GM12864 (cell line): Measurements from ENCODE around the gene BLOC1S6.
"Not testable (repeated sequence)": the region's sequence is repeated elsewhere in the genome, so short reads cannot be mapped to it uniquely, and the experiment has no call there.

ENCODE experiments used
- DNase-seq: peaks from one replicate; pipeline ENCODE4 v3.0.0-alpha.2; 2011; ENCODE audit warnings: low read depth
- H3K4me3 ChIP-seq: 2 replicates; pipeline ENCODE4 v1.5.1; 2011; ENCODE audit warnings: mild to moderate bottlenecking, low read depth, low read length, control low read depth
- TF ChIP-seq, protein P1 (sequence below): IDR thresholded peaks from 2 replicates; pipeline ENCODE4 v1.5.1; 2011; ENCODE audit warnings: low read depth, mild to moderate bottlenecking, moderate library complexity, low read length, control low read depth, inconsistent platforms; ENCODE audit errors: missing control alignments

BLOC1S6 gene

DNA sequence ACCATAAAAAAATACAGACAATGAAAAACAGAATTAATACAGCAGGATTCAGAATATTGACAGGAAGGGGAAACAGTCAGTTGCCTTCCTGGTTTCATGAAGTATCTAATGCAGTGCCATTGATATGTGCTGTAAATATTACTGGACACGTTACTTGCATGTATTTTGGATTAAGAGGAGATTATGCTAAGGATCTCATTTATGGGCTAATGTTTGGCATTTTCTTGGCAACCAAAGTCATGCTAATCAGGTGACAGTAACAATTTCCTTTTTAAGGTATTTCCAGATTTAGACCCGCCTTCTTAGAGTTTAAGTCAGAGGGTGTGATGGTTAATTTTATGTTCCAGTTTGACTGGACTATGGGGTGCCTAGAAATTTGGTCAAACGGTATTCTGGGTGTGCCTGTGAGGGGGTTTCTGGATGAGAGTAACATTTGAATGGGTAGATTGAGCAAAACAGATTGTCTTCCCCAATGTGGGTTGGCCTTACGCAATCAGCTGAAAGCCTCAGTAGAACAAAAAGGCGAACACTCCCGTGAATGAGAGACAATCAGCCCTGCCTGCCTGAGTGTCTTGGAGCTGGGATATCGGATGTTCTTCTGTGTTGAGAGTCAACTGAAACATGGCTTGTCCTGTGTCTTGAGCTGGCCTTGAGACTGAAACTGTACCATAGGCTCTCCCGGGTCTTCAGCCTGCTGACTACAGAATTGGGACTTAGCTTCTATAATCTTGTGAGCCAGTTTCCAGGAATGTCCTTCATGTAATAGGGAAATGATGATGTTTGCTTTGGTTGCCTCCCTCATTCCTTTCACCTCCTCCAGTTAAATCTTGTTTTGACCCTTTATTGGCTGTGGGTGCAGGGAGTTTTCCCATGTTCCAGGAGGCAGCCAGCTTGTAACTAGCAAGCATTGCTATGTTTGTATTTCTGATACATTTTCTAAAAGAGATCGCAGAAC lies 58.1 kb downstream of the BLOC1S6 start:
- no peak for DNase-seq
- H3K4me3 ChIP-seq = no peak overlapping the region
- TF ChIP-seq, protein P1, sequence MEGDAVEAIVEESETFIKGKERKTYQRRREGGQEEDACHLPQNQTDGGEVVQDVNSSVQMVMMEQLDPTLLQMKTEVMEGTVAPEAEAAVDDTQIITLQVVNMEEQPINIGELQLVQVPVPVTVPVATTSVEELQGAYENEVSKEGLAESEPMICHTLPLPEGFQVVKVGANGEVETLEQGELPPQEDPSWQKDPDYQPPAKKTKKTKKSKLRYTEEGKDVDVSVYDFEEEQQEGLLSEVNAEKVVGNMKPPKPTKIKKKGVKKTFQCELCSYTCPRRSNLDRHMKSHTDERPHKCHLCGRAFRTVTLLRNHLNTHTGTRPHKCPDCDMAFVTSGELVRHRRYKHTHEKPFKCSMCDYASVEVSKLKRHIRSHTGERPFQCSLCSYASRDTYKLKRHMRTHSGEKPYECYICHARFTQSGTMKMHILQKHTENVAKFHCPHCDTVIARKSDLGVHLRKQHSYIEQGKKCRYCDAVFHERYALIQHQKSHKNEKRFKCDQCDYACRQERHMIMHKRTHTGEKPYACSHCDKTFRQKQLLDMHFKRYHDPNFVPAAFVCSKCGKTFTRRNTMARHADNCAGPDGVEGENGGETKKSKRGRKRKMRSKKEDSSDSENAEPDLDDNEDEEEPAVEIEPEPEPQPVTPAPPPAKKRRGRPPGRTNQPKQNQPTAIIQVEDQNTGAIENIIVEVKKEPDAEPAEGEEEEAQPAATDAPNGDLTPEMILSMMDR = no peak

DNA sequence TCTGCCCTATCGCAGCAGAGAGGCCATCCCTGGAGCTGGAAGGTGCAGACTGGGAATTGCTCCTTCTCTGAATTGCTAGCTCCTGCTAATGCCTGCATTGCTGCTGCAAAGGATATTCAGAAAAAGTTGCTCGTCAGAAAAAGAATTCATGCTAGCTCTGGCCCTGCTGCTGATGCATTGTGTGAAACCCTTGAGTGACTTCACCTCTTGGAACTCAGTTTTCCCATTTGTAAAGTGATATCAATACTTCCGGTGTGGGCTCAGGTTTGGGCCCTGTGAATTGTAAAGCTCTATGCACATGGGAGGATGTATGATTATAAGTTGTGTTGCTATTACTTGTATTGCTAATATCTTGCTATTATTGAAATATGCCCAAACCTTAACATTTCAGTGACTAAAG lies 59.0 kb downstream of the BLOC1S6 start:
- no peak overlapping the region for H3K4me3 ChIP-seq
- TF ChIP-seq, protein P1 = no peak
- DNase-seq = no peak

DNA sequence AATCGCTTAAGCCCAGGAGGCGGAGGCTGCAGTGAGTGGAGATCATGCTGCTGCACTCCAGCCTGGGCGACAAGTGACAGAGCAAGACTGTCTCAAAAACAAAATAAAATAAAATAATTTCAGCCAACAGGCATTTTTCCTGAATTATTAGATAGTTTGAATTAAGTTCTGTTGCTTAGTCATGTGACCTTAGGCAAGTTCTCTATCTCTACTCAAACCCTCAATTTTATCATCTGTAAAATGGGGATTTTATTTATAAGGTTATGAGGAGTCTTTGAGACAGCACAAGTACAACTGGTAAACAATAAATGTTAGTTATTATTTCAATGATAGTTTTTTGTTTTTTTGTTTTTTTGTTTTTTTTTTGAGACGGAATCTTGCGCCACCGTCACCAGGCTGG lies 60.6 kb downstream of the BLOC1S6 start:
- TF ChIP-seq, protein P1 = no peak
- DNase-seq = no peak
- no peak overlapping the region for H3K4me3 ChIP-seq

DNA sequence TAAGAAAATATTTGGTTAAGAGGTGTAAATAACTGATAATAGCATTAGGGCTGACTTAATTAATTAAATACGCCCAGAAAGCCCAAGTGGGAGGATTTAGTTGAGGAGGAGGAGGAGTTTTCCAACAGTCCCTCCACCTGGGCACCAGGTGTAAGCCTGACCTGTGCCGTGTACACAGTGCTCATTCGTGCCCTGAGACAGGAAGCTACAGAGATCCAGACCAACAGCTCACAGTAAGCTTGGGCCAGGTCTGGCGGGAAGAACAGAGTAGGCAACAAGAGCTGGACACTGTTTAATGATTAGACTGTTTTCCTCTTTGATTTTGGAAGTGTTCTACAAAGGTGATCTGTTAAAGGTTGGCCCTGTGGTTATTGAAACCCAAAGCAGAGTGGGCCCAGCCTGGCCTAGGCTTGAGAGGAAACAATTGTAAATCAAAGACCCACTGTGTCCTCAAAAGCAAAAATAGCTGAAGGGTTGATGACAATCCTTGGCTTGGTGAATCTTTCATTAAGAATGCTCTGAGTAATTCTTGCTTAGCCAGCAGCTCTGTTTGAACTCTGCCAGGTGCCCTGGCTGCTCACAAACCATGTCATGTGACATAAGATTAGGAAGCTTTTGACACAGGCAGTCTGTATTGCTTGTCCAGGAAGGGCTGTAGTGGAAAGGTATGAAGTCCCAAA lies 61.5 kb downstream of the BLOC1S6 start:
- no peak overlapping the region for H3K4me3 ChIP-seq
- TF ChIP-seq, protein P1 = no peak
- DNase-seq = no peak

DNA sequence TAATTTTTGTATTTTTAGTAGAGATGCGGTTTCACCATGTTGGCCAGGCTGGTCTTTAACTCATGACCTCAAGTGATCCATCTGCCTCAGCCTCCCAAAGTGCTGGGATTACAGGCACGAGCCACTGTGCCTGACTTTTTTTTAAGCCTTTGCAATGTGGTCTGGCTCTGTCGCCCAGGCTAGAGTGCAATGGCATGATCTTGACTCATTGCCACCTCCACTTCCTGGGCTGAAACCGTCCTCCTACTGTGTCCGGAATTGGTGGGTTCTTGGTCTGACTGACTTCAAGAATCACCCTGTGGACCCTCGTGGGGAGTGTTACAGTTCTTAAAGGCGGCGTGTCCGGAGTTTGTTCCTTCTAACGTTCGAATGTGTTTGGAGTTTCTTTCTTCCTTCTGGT lies 62.8 kb downstream of the BLOC1S6 start:
- not testable (repeated sequence) for DNase-seq

DNA sequence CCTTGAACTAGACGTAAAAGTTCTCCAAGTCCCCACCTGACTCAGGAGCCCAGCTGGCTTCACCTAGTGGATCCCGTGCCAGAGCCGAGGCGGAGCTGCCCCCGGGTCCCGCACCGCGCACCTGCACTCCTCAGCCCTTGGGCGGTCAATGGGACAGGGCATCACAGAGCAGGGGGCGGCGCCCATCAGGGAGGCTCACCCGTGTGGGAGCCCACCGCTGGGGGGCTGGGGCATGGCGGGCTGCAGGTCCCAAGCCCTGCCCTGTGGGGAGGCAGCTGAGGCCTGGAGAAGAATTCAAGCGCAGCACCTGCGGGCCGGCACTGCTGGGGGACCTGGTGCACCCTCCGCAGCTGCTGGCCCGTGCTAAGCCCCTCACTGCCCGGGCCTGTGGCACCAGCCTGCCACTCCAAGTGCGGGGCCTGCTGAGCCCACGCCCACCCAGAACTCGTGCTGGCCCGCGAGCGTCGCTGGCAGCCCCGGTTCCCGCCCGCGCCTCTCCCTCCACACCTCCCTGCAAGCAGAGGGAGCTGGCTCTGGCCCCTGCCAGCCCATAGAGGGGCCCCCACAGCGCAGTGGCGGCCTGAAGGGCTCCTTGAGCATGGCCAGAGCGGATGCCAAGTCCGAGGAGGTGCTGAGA lies 63.8 kb downstream of the BLOC1S6 start:
- TF ChIP-seq, protein P1 = no peak
- DNase-seq = no peak
- H3K4me3 ChIP-seq = no peak overlapping the region

More for the DNA sequence above, 62.8 kb downstream of the BLOC1S6 start:
- H3K4me3 ChIP-seq = not testable (repeated sequence)
